Measurements from ENCODE around the gene FBN1. TPM values are rescaled to one million over a fixed set of nuclear protein-coding genes. Genes with fewer than 3 reads are reported as not detected.

FBN1 gene
- total RNA-seq, 1 donor from 2014 or later: 439 TPM

DNA sequence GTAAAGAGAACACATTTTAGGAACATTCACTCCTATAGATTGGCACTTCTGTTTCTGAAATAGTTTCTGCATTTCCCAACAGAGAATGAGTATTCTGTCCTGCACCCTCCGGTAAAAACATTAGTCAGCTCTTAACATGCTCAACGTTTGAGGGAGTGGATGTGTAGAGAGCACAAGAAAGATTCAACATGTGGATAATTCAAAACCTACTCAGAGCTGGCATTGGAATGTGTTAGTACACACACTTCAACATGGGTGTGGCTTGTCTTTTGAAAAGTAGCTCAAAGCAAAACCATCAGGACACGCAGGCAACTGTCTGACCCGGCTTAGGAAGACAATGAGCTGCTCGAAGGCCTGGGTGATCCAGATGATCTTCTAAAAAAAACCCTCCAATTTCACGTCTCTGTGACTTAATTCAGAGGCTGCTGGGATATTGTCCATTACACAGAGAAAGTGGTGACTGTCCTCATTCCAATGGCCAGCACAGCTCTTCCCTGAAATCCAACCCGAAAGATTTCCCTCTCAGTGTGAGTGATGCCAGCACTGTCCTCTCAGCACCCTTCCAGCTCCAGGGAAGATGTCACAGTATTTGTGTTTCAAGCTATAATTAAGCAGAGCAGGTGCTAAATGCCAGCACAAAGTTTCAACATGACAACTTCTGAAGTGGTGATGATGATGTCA lies 18.1 kb downstream of the FBN1 start:
- no peak overlapping the region for H3K4me3 ChIP-seq (ENCODE audit: low read length in 3 of 3)
- no peak overlapping the region for H3K27ac ChIP-seq (ENCODE audit: low read depth, low read length)
- no peak overlapping the region for H3K9ac ChIP-seq (ENCODE audit: low read depth in 1 of 3, low read length in 3 of 3)
- H3K4me1 ChIP-seq (ENCODE audit: control insufficient read depth in 3 of 3, insufficient read depth in 3 of 3, low read length in 3 of 3): peaks cover 0 to 10% (median 2%) of the 10 kb centered on the region in 3 donors
- H3K9me3 ChIP-seq (ENCODE audit: control insufficient read depth in 3 of 3, low read length in 3 of 3): no peaks in the 10 kb centered on the region
- no peaks in the 10 kb centered on the region for H3K27me3 ChIP-seq (ENCODE audit: control insufficient read depth in 3 of 3, insufficient read depth in 3 of 3, low read length in 3 of 3)
- H3K36me3 ChIP-seq (ENCODE audit: control insufficient read depth in 3 of 3, insufficient read depth in 3 of 3, low read length in 3 of 3): no peaks in the 10 kb centered on the region

DNA sequence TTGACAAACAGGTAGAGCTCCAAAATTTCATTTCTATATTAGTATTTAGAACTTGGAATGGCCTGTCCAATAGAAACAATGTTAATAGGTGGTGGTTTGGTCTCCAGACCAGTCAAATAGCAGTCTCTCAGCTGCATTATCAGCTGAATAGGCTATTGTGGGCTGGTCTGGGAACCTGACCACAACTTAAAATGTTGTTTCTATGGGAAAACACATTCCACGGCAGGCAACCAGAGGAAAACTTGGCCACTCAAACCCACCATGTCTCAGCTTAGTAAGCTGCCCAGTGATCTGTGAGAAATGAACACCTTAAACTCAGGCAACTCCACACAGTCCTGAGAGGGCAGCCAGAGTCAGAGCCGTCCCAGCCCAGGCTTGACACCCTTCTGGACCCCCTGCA lies 20.4 kb downstream of the FBN1 start:
- Histone ChIP-seq H3K36me3 (ENCODE audit: control insufficient read depth in 3 of 3, insufficient read depth in 3 of 3, low read length in 3 of 3) (no peaks in the 10 kb centered on the region), H3K27ac (ENCODE audit: low read depth, low read length) (no peak overlapping the region), H3K9me3 (ENCODE audit: control insufficient read depth in 3 of 3, low read length in 3 of 3) (no peaks in the 10 kb centered on the region), H3K27me3 (ENCODE audit: control insufficient read depth in 3 of 3, insufficient read depth in 3 of 3, low read length in 3 of 3) (no peaks in the 10 kb centered on the region), H3K4me1 (ENCODE audit: control insufficient read depth in 3 of 3, insufficient read depth in 3 of 3, low read length in 3 of 3) (peaks cover 0 to 6% (median 2%) of the 10 kb centered on the region in 3 donors), H3K4me3 (ENCODE audit: low read length in 3 of 3) (no peak overlapping the region), H3K9ac (ENCODE audit: low read depth in 1 of 3, low read length in 3 of 3) (no peak overlapping the region)

- Histone ChIP-seq H3K27ac (ENCODE audit: low read depth, low read length) (no peak overlapping the region), H3K4me3 (ENCODE audit: low read length in 3 of 3) (no peak overlapping the region), H3K36me3 (ENCODE audit: control insufficient read depth in 3 of 3, insufficient read depth in 3 of 3, low read length in 3 of 3) (no peaks in the 10 kb centered on the region), H3K9me3 (ENCODE audit: control insufficient read depth in 3 of 3, low read length in 3 of 3) (no peaks in the 10 kb centered on the region), H3K27me3 (ENCODE audit: control insufficient read depth in 3 of 3, insufficient read depth in 3 of 3, low read length in 3 of 3) (no peaks in the 10 kb centered on the region), H3K4me1 (ENCODE audit: control insufficient read depth in 3 of 3, insufficient read depth in 3 of 3, low read length in 3 of 3) (peaks cover 0 to 6% (median 2%) of the 10 kb centered on the region in 3 donors), H3K9ac (ENCODE audit: low read depth in 1 of 3, low read length in 3 of 3) (no peak overlapping the region)
Observed at GRCh38 chr15:48624700-48625099, 20.8 kb downstream of the FBN1 start.

DNA sequence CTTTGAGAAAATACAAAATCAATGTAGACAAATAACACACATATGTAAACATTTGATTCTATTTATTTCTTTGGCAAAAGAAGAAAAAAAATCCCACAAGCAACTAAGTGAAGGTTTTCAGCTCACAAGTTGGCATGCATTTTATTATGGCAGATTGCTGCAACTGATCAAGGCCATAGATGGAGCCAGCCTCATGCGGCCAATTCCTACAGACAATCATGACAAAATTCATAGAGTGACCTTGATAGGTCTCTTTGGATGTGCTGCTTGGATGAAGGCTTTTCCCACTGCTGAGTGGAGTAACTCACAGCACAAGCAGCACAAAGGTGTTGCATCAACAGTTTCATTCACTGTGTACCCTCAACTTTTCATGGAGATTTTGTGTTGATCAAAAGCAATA lies 22.1 kb downstream of the FBN1 start:
- no peaks in the 10 kb centered on the region for H3K27me3 ChIP-seq (ENCODE audit: control insufficient read depth in 3 of 3, insufficient read depth in 3 of 3, low read length in 3 of 3)
- H3K9ac ChIP-seq (ENCODE audit: low read depth in 1 of 3, low read length in 3 of 3): no peak overlapping the region
- H3K36me3 ChIP-seq (ENCODE audit: control insufficient read depth in 3 of 3, insufficient read depth in 3 of 3, low read length in 3 of 3): no peaks in the 10 kb centered on the region
- no peak overlapping the region for H3K4me3 ChIP-seq (ENCODE audit: low read length in 3 of 3)
- no peaks in the 10 kb centered on the region for H3K9me3 ChIP-seq (ENCODE audit: control insufficient read depth in 3 of 3, low read length in 3 of 3)
- no peak overlapping the region for H3K27ac ChIP-seq (ENCODE audit: low read depth, low read length)
- peaks cover 0 to 8% (median 2%) of the 10 kb centered on the region in 3 donors for H3K4me1 ChIP-seq (ENCODE audit: control insufficient read depth in 3 of 3, insufficient read depth in 3 of 3, low read length in 3 of 3)

DNA sequence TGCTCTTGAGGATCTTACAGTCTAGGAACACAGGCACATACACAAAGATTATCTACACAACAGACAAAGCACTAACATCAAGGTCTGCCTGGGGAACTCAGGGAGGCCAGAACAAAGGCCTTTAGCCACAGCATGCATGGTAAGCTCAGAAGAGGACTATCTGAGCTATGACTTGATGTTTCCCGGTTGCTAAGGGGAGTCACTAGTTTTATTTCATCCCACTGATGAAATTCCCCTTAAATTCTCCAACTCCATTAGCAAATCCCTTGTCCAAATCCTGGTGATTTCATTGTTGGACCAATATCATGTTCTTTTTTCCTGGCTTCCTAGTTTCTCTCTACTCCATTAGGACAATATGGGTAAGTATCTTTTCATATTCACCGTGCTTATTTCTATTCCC lies 23.3 kb downstream of the FBN1 start:
- no peak overlapping the region for H3K4me3 ChIP-seq (ENCODE audit: low read length in 3 of 3)
- H3K4me1 ChIP-seq (ENCODE audit: control insufficient read depth in 3 of 3, insufficient read depth in 3 of 3, low read length in 3 of 3): peaks cover 0 to 7% (median 0%) of the 10 kb centered on the region in 3 donors
- no peaks in the 10 kb centered on the region for H3K27me3 ChIP-seq (ENCODE audit: control insufficient read depth in 3 of 3, insufficient read depth in 3 of 3, low read length in 3 of 3)
- peak overlapping the region; percentile 16 for H3K27ac ChIP-seq (ENCODE audit: low read depth, low read length)
- no peak overlapping the region for H3K9ac ChIP-seq (ENCODE audit: low read depth in 1 of 3, low read length in 3 of 3)
- H3K36me3 ChIP-seq (ENCODE audit: control insufficient read depth in 3 of 3, insufficient read depth in 3 of 3, low read length in 3 of 3): no peaks in the 10 kb centered on the region
- no peaks in the 10 kb centered on the region for H3K9me3 ChIP-seq (ENCODE audit: control insufficient read depth in 3 of 3, low read length in 3 of 3)

DNA sequence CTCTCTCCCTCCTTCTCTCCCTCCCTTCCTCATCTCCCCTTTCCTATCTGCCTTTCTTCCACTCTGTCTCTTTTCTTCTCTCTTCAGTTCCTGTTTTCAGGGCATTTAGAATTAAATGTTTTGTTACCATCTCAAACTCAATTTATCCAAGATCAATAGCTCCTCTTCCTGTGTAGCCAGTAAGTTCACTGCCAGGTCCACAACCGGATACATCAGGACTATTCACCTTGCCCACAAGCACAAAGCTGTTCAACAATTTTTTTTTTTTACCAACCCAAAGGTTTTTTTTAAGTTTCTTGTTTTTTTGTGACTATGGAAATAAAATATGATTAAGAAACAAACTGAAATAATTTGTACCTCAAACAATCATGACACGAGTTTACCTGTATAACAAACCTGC lies 26.1 kb downstream of the FBN1 start:
- Histone ChIP-seq H3K9me3 (ENCODE audit: control insufficient read depth in 3 of 3, low read length in 3 of 3) (no peaks in the 10 kb centered on the region), H3K4me3 (ENCODE audit: low read length in 3 of 3) (no peak overlapping the region), H3K36me3 (ENCODE audit: control insufficient read depth in 3 of 3, insufficient read depth in 3 of 3, low read length in 3 of 3) (no peaks in the 10 kb centered on the region), H3K4me1 (ENCODE audit: control insufficient read depth in 3 of 3, insufficient read depth in 3 of 3, low read length in 3 of 3) (peaks cover 0 to 6% (median 0%) of the 10 kb centered on the region in 3 donors), H3K27ac (ENCODE audit: low read depth, low read length) (no peak overlapping the region), H3K9ac (ENCODE audit: low read depth in 1 of 3, low read length in 3 of 3) (no peak overlapping the region), H3K27me3 (ENCODE audit: control insufficient read depth in 3 of 3, insufficient read depth in 3 of 3, low read length in 3 of 3) (no peaks in the 10 kb centered on the region)

DNA sequence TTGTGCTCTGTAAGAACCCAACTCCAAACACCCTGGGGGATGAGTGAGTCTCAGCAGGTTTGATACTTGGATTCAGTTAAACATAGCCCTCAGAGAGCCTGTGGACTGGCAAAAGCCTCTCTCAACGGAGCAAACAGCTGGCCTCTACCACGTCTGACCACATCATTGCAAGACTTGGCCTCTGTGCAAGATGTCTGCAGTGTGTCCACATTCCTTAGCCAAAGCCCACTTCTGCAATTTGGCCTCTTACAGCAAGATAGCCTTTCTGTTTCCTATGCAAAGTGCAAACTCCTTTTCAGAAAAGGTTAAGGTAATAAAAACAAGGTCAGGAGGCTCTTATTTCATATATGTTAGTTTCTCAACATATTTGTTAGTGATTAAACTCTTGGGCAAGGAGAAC lies 27.9 kb downstream of the FBN1 start:
- H3K27me3 ChIP-seq (ENCODE audit: control insufficient read depth in 3 of 3, insufficient read depth in 3 of 3, low read length in 3 of 3): no peaks in the 10 kb centered on the region
- H3K9me3 ChIP-seq (ENCODE audit: control insufficient read depth in 3 of 3, low read length in 3 of 3): no peaks in the 10 kb centered on the region
- peaks cover 0 to 6% (median 0%) of the 10 kb centered on the region in 3 donors for H3K4me1 ChIP-seq (ENCODE audit: control insufficient read depth in 3 of 3, insufficient read depth in 3 of 3, low read length in 3 of 3)
- H3K4me3 ChIP-seq (ENCODE audit: low read length in 3 of 3): no peak overlapping the region
- H3K9ac ChIP-seq (ENCODE audit: low read depth in 1 of 3, low read length in 3 of 3): no peak overlapping the region
- no peak overlapping the region for H3K27ac ChIP-seq (ENCODE audit: low read depth, low read length)
- no peaks in the 10 kb centered on the region for H3K36me3 ChIP-seq (ENCODE audit: control insufficient read depth in 3 of 3, insufficient read depth in 3 of 3, low read length in 3 of 3)

DNA sequence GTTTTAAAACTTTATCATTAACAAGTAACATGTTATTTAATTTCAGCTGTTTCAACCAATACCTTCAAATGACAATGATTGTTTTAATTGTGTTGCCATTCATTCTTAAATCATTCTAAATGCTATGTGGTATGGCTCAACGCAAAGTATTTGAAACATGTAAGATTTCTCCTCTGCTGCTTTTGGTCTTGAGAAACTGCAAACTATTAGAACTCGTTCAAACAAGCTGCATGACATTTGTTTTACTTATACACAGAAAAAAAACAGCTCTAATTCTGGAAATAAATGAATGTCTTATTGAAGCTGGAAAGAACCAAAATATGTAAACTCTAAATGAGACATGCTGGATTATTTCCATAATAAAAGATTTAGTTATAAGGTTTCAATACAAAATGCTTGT lies 29.3 kb downstream of the FBN1 start:
- H3K27me3 ChIP-seq (ENCODE audit: control insufficient read depth in 3 of 3, insufficient read depth in 3 of 3, low read length in 3 of 3): no peaks in the 10 kb centered on the region
- H3K9ac ChIP-seq (ENCODE audit: low read depth in 1 of 3, low read length in 3 of 3): no peak overlapping the region
- H3K36me3 ChIP-seq (ENCODE audit: control insufficient read depth in 3 of 3, insufficient read depth in 3 of 3, low read length in 3 of 3): no peaks in the 10 kb centered on the region
- H3K27ac ChIP-seq (ENCODE audit: low read depth, low read length): no peak overlapping the region
- H3K9me3 ChIP-seq (ENCODE audit: control insufficient read depth in 3 of 3, low read length in 3 of 3): no peaks in the 10 kb centered on the region
- H3K4me1 ChIP-seq (ENCODE audit: control insufficient read depth in 3 of 3, insufficient read depth in 3 of 3, low read length in 3 of 3): peaks cover 0 to 6% (median 0%) of the 10 kb centered on the region in 3 donors
- no peak overlapping the region for H3K4me3 ChIP-seq (ENCODE audit: low read length in 3 of 3)

DNA sequence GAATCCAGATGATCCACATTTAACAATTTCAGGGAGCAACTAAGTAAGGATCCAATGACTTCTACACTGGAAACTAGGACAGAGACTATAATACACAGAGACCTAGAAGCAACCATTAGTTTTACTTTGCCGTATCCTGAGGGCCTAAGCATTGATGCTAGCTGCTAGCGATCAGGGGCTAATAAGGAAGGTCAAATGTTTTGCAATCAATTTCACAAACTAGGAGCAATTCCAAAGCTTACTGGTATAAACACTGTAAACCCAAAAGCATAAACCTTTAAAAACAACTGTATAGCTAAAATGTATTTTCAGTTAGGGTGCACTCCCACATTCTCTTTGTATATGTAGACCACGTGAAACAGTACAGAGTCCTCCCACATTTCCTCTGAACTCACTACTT lies 31.5 kb downstream of the FBN1 start:
- Histone ChIP-seq H3K27ac (ENCODE audit: low read depth, low read length) (no peak overlapping the region), H3K4me3 (ENCODE audit: low read length in 3 of 3) (no peak overlapping the region), H3K27me3 (ENCODE audit: control insufficient read depth in 3 of 3, insufficient read depth in 3 of 3, low read length in 3 of 3) (no peaks in the 10 kb centered on the region), H3K36me3 (ENCODE audit: control insufficient read depth in 3 of 3, insufficient read depth in 3 of 3, low read length in 3 of 3) (no peaks in the 10 kb centered on the region), H3K4me1 (ENCODE audit: control insufficient read depth in 3 of 3, insufficient read depth in 3 of 3, low read length in 3 of 3) (peaks cover 0 to 6% (median 0%) of the 10 kb centered on the region in 3 donors), H3K9me3 (ENCODE audit: control insufficient read depth in 3 of 3, low read length in 3 of 3) (no peaks in the 10 kb centered on the region), H3K9ac (ENCODE audit: low read depth in 1 of 3, low read length in 3 of 3) (no peak overlapping the region)

DNA sequence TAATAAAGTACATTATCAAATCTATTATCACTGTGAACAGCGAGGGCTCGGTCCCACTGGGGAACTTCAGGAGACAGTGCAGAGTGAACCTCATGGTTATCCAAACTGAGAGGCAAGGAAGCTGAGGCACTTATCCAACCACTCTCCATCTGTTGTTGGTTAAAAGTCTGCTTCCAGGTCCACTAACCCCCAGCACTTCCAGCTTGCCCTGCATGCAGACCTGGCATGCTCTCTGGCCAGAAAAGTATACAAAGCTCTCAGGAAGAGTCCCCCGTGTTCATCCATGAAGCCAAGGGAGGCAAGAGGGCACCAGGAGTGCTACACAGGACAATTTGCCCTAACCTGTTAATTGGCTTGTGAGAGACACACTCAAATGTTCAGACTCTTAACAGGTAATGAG lies 36.0 kb downstream of the FBN1 start:
- H3K4me1 ChIP-seq (ENCODE audit: control insufficient read depth in 3 of 3, insufficient read depth in 3 of 3, low read length in 3 of 3): no peaks in the 10 kb centered on the region
- H3K27ac ChIP-seq (ENCODE audit: low read depth, low read length): no peak overlapping the region
- no peak overlapping the region for H3K9ac ChIP-seq (ENCODE audit: low read depth in 1 of 3, low read length in 3 of 3)
- H3K36me3 ChIP-seq (ENCODE audit: control insufficient read depth in 3 of 3, insufficient read depth in 3 of 3, low read length in 3 of 3): peaks cover 0 to 4% (median 0%) of the 10 kb centered on the region in 3 donors
- H3K4me3 ChIP-seq (ENCODE audit: low read length in 3 of 3): no peak overlapping the region
- no peaks in the 10 kb centered on the region for H3K27me3 ChIP-seq (ENCODE audit: control insufficient read depth in 3 of 3, insufficient read depth in 3 of 3, low read length in 3 of 3)
- H3K9me3 ChIP-seq (ENCODE audit: control insufficient read depth in 3 of 3, low read length in 3 of 3): no peaks in the 10 kb centered on the region
